Left ventricle myocardium inferior (tissue), 1 donor: Measurements from ENCODE around the gene AGBL4. TPM values are rescaled to one million over a fixed set of nuclear protein-coding genes. Genes with fewer than 3 reads are reported as not detected.

Experiments
- DNase-seq: peaks from one replicate; pipeline ENCODE4 v3.0.0-alpha.2; 2020
- H3K27ac ChIP-seq: fragments of 200-600 bp; replicated peaks from 2 replicates; pipeline ENCODE4 v1.8.0; 2021
- H3K27me3 ChIP-seq: fragments of 200-600 bp; 2 replicates; pipeline ENCODE4 v1.8.0; 2021; ENCODE audit warnings: low read depth
- H3K36me3 ChIP-seq: fragments of 200-600 bp; 2 replicates; pipeline ENCODE4 v1.8.0; 2021
- H3K4me1 ChIP-seq: fragments of 200-600 bp; 2 replicates; pipeline ENCODE4 v1.8.0; 2021
- H3K4me3 ChIP-seq: fragments of 200-600 bp; 2 replicates; pipeline ENCODE4 v1.8.0; 2021; ENCODE audit warnings: mild to moderate bottlenecking, moderate library complexity
- H3K9me3 ChIP-seq: fragments of 200-600 bp; replicated peaks from 2 replicates; pipeline ENCODE4 v1.8.0; 2021
- CTCF ChIP-seq: fragments of 200-600 bp; IDR thresholded peaks from 2 replicates; pipeline ENCODE4 v1.8.0; 2021; ENCODE audit warnings: antibody characterized with exemption, mild to moderate bottlenecking, borderline replicate concordance
- intact Hi-C: fragments of 100-400 bp; cut with micrococcal nuclease; formaldehyde crosslinking; loops from one replicate; pipeline ENCODE4 v1.11.0; 2022
- total RNA-seq: library from RNA; stranded (reverse); fragmentation: NEBNext Ultra II Directional; extraction: Animal tissue kit (Norgen Biotek cat#: 25700); gene quantifications from one replicate; pipeline ENCODE4 v1.2.1, GENCODE V29; 2021
- donor health status: DM: no; HTN: yes; CAD: no; lungs with severe emphysema.

Gene AGBL4
- total RNA-seq, 1 donor from 2014 or later, result 0.38 TPM

- no peak for TF ChIP-seq CTCF
- Histone ChIP-seq H3K36me3 (no peaks in the 10 kb centered on the region), H3K9me3 (no peaks in the 10 kb centered on the region), H3K4me1 (no peaks in the 10 kb centered on the region), H3K27me3 (no peaks in the 10 kb centered on the region), H3K27ac (no peak overlapping the region), H3K4me3 (no peak overlapping the region)
- intact Hi-C loops, result no loop called here
- DNase-seq, result no peak
These were observed 496.0 kb downstream of the AGBL4 start for GRCh38 chr1:49527606-49528305.

GRCh38 chr1:49526672-49527071 is 497.1 kb downstream of the AGBL4 start:
- H3K9me3 ChIP-seq, result no peaks in the 10 kb centered on the region
- DNase-seq, result no peak
- TF ChIP-seq CTCF, result no peak
- H3K4me3 ChIP-seq, result no peak overlapping the region
- H3K27ac ChIP-seq, result no peak overlapping the region
- H3K4me1 ChIP-seq, result no peaks in the 10 kb centered on the region
- no peaks in the 10 kb centered on the region for H3K36me3 ChIP-seq
- no peaks in the 10 kb centered on the region for H3K27me3 ChIP-seq
- intact Hi-C loops, result no loop called here

- Histone ChIP-seq H3K9me3 (peaks cover 2% of the 10 kb centered on the region), H3K4me1 (no peaks in the 10 kb centered on the region), H3K27ac (no peak overlapping the region), H3K4me3 (no peak overlapping the region), H3K27me3 (no peaks in the 10 kb centered on the region), H3K36me3 (no peaks in the 10 kb centered on the region)
- no peak for TF ChIP-seq CTCF
- intact Hi-C loops, result no loop called here
- no peak for DNase-seq
These were observed 500.0 kb downstream of the AGBL4 start for GRCh38 chr1:49523764-49524163.

GRCh38 chr1:49466961-49467360 is 556.8 kb downstream of the AGBL4 start:
- DNase-seq, result no peak
- H3K4me1 ChIP-seq, result no peaks in the 10 kb centered on the region
- no peaks in the 10 kb centered on the region for H3K27me3 ChIP-seq
- no peaks in the 10 kb centered on the region for H3K9me3 ChIP-seq
- H3K27ac ChIP-seq, result no peak overlapping the region
- no peak for TF ChIP-seq CTCF
- intact Hi-C loops, result no loop called here
- H3K4me3 ChIP-seq, result no peak overlapping the region
- H3K36me3 ChIP-seq, result no peaks in the 10 kb centered on the region

GRCh38 chr1:49465486-49466185 is 558.1 kb downstream of the AGBL4 start:
- Histone ChIP-seq H3K4me1 (no peaks in the 10 kb centered on the region), H3K36me3 (no peaks in the 10 kb centered on the region), H3K4me3 (no peak overlapping the region), H3K9me3 (no peaks in the 10 kb centered on the region), H3K27me3 (no peaks in the 10 kb centered on the region), H3K27ac (no peak overlapping the region)
- intact Hi-C loops, result no loop called here
- no peak for TF ChIP-seq CTCF
- no peak for DNase-seq
